Adrenal gland (tissue), 5 donors: ENCODE results near the gene MET.

Experiments used
- CTCF ChIP-seq, 6 experiments: fragments of 450-650 bp in 4 of 6; fragments of 200-600 bp in 2 of 6; sonication (generic) in 1 of 6; IDR thresholded peaks; 1 replicate in 5 of 6; 2 replicates in 1 of 6; pipeline versions ENCODE4 v1.5.1 to v1.8.0; 2016 to 2021; ENCODE audit warnings: antibody characterized with exemption in 6 of 6, mild to moderate bottlenecking in 2 of 6, moderate library complexity in 1 of 6
- POLR2A ChIP-seq, 2 donors: fragments of 450-650 bp; IDR thresholded peaks; one replicate each; pipeline ENCODE4 v1.6.1; 2017; ENCODE audit warnings: antibody characterized with exemption in 2 of 2, mild to moderate bottlenecking in 2 of 2, moderate library complexity in 1 of 2
- donor health status: DM: no; HTN: no; CAD: no.

DNA sequence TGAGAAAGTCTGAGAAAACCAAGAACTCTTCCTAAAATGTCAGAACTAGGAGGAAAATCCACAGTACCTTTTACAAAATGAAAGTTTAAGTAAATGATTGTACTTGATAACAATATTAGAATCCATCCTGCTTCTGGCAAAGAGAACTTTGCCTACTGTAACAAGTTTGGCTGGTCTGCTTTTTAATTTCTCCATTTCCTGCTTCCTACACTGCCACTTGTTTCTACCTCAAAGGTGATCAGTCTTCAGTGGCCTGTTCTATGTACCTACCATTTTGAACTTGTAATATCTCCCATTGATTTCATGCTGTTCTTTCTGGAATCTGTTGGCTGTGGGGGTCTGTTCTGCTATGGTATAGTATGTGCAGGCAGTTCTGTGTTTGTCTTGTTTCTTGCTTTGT is 157.5 kb downstream of the MET start:
- TF ChIP-seq CTCF (IDR thresholded peaks at IDR 0.05): no peak
- TF ChIP-seq POLR2A (IDR thresholded peaks at IDR 0.05): no peak
